Body of pancreas (tissue), 4 donors: ENCODE measurements around the gene TAC4. TPM values are rescaled to one million over a fixed set of nuclear protein-coding genes. Genes with fewer than 3 reads are reported as not detected.
"Not testable (repeated sequence)": the region's sequence is repeated elsewhere in the genome, so short reads cannot be mapped to it uniquely, and the experiment has no call there.

Experiments
- ATAC-seq: fragments of 150-250 bp; one replicate; pipeline ENCODE4 v1.9.1; 2016
- DNase-seq, 4 donors: peaks; one replicate each; pipeline ENCODE4 v3.0.0-alpha.2; 2019
- H3K27ac ChIP-seq, 4 donors: fragments of 200-600 bp; sonication (generic); 1 replicate in 3 of 4; 2 replicates in 1 of 4; pipeline versions ENCODE4 v1.5.1 to v1.6.1; 2016 to 2019; ENCODE audit warnings: mild to moderate bottlenecking in 1 of 4, mixed read lengths in 1 of 4, moderate library complexity in 1 of 4
- H3K27me3 ChIP-seq, 2 donors: fragments of 200-600 bp; sonication (generic); one replicate each; pipeline ENCODE4 v1.6.0; 2016; ENCODE audit warnings: mild to moderate bottlenecking in 1 of 2
- H3K36me3 ChIP-seq, 2 donors: fragments of 200-600 bp; sonication (generic); replicated peaks in 1 of 2; 2 replicates each; pipeline ENCODE4 v1.5.1; 2016; ENCODE audit warnings: low read depth in 2 of 2; ENCODE audit not compliant: insufficient read depth in 1 of 2
- H3K4me1 ChIP-seq: fragments of 200-600 bp; sonication (generic); one replicate; pipeline ENCODE4 v1.6.0; 2016
- H3K4me3 ChIP-seq, 2 donors: fragments of 200-600 bp; sonication (generic); 1 replicate in 1 of 2; 2 replicates in 1 of 2; pipeline ENCODE4 v1.5.1; 2016 to 2019
- H3K9me3 ChIP-seq, 3 donors: fragments of 200-600 bp; sonication (generic); 1 replicate in 2 of 3; 2 replicates in 1 of 3; pipeline ENCODE4 v1.5.1; 2016
- CTCF ChIP-seq, 7 experiments: fragments of 450-650 bp in 4 of 7; fragments of 200-600 bp in 3 of 7; sonication (generic) in 3 of 7; IDR thresholded peaks; one replicate each; pipeline ENCODE4 v1.5.1; 2016 to 2019; ENCODE audit warnings: antibody characterized with exemption in 7 of 7
- POLR2A ChIP-seq, 3 donors: fragments of 450-650 bp; IDR thresholded peaks; one replicate each; pipeline ENCODE4 v1.6.1; 2016; ENCODE audit warnings: antibody characterized with exemption in 3 of 3, mild to moderate bottlenecking in 2 of 3
- WGBS, 2 donors: methylation state at CpG; one replicate each; pipeline ENCODE4 v1.1.5; 2017; 5-methylcytosine and 5-hydroxymethylcytosine counted together
- intact Hi-C: fragments of 100-400 bp; cut with DNase I; formaldehyde crosslinking; loops from one replicate; pipeline ENCODE4 v1.15.1; 2023
- total RNA-seq, 2 donors: library from RNA; depleted of rRNA; stranded (reverse); fragments of >200 nt; gene quantifications; one replicate each; pipeline ENCODE4 v1.1.0, GENCODE V29; 2016

Gene TAC4
- total RNA-seq, 2 donors from 2014 or later: not detected

DNA sequence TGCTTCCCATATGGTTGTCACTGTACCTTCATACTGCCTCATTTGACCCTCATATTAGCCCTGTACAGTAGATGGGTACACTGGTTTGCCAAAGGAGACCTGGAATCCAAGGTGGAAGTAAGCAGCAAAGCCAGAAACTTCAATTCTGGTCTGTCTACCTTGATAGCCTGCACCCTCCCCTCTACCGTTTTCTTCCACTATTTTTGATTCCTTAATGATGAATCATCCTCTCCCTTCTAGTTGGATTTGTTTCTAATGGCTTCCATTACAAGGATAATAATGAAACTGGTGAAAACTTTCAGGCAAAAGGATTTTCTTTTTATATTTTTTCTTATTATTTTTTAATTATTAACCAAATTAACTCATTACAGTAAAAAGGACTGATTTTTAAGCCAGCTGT is 17.3 kb downstream of the TAC4 start:
- intact Hi-C loops: no loop called here
- TF ChIP-seq CTCF (IDR thresholded peaks at IDR 0.05) (no peak), POLR2A (IDR thresholded peaks at IDR 0.05) (no peak)
- WGBS, 2 donors: 57 to 74% methylated on average over 1 of the region's 1 CpG
- no peak for DNase-seq
- Histone ChIP-seq H3K4me1 (peaks cover 6% of the 10 kb centered on the region), H3K4me3 (no peak overlapping the region), H3K27me3 (no peaks in the 10 kb centered on the region), H3K9me3 (no peaks in the 10 kb centered on the region), H3K36me3 (peaks cover 0 to 28% of the 10 kb centered on the region in 2 donors), H3K27ac (no peak overlapping the region)
- ATAC-seq: no peak

GRCh38 chr17:49829026-49829425 is 18.8 kb downstream of the TAC4 start:
- TF ChIP-seq POLR2A (IDR thresholded peaks at IDR 0.05) (no peak), CTCF (IDR thresholded peaks at IDR 0.05) (no peak)
- WGBS, 2 donors: 90 to 91% methylated on average over 2 of the region's 2 CpGs
- Histone ChIP-seq H3K27me3 (no peaks in the 10 kb centered on the region), H3K9me3 (no peaks in the 10 kb centered on the region), H3K4me1 (no peaks in the 10 kb centered on the region), H3K36me3 (peaks cover 0 to 30% of the 10 kb centered on the region in 2 donors), H3K4me3 (no peak overlapping the region), H3K27ac (no peak overlapping the region)
- DNase-seq (no peak), ATAC-seq (no peak)
- intact Hi-C loops: no loop called here

GRCh38 chr17:49828325-49828724 is 19.5 kb downstream of the TAC4 start:
- 52 to 67% methylated on average over 2 of the region's 2 CpGs for WGBS, 2 donors
- H3K4me1 ChIP-seq, DNase-seq, H3K4me3 ChIP-seq, intact Hi-C loops, H3K9me3 ChIP-seq, H3K27ac ChIP-seq, H3K27me3 ChIP-seq: not testable (repeated sequence)
- peak; percentile 40 for ATAC-seq
- H3K36me3 ChIP-seq: peaks cover 4 to 31% of the 10 kb centered on the region in 2 donors

GRCh38 chr17:49825645-49826044 is 22.2 kb downstream of the TAC4 start:
- ATAC-seq (no peak), DNase-seq (no peak)
- H3K4me3 ChIP-seq: no peak overlapping the region
- TF ChIP-seq CTCF (IDR thresholded peaks at IDR 0.05) (no peak), POLR2A (IDR thresholded peaks at IDR 0.05) (no peak)
- H3K27me3 ChIP-seq: no peaks in the 10 kb centered on the region
- H3K4me1 ChIP-seq: peaks cover 17% of the 10 kb centered on the region
- no peak overlapping the region for H3K27ac ChIP-seq
- intact Hi-C loops: no loop called here
- 56 to 76% methylated on average over 2 of the region's 2 CpGs for WGBS, 2 donors
- H3K36me3 ChIP-seq: peaks cover 6 to 35% of the 10 kb centered on the region in 2 donors
- no peaks in the 10 kb centered on the region for H3K9me3 ChIP-seq

GRCh38 chr17:49823614-49824013 is 24.3 kb downstream of the TAC4 start:
- H3K4me1 ChIP-seq: peaks cover 28% of the 10 kb centered on the region
- intact Hi-C loops: no loop called here
- H3K36me3 ChIP-seq: peaks cover 6 to 30% of the 10 kb centered on the region in 2 donors
- H3K4me3 ChIP-seq: no peak overlapping the region
- no peak for DNase-seq
- 88 to 98% methylated on average over 2 of the region's 2 CpGs for WGBS, 2 donors
- H3K9me3 ChIP-seq: no peaks in the 10 kb centered on the region
- no peak overlapping the region for H3K27ac ChIP-seq
- TF ChIP-seq POLR2A (IDR thresholded peaks at IDR 0.05) (no peak), CTCF (IDR thresholded peaks at IDR 0.05) (no peak)
- H3K27me3 ChIP-seq: no peaks in the 10 kb centered on the region
- ATAC-seq: no peak
